Caco-2 (cell line): ENCODE data around the gene TMPRSS4. TPM values are rescaled to one million over a fixed set of nuclear protein-coding genes. Genes with fewer than 3 reads are reported as not detected.
A peak's percentile ranks its signal among the peaks of the same experiment; 100 is the strongest.

Experiments used
- BruUV-seq: library from RNA; stranded (reverse); fragments of 400-500 nt; replicated peaks from 2 replicates; lab custom pipeline; 2021; lab: Mats Ljungman, UMichigan
- CTCF ChIA-PET: fragments of 300-600 bp; sonication (Branson Sonifier 250); formaldehyde crosslinking; loops from one replicate; lab custom pipeline; 2022; ENCODE audit warnings: antibody characterized with exemption; lab: Charles Lee
- POLR2A ChIA-PET: fragments of 300-600 bp; sonication (Branson Sonifier 250); formaldehyde crosslinking; loops from one replicate; lab custom pipeline; 2022; ENCODE audit warnings: antibody characterized with exemption; lab: Charles Lee
- DNase-seq, 2 experiments: peaks; one replicate each; pipeline versions ENCODE4 v3.0.0 to v3.0.0-alpha.2; 2020 to 2022
- H3K27me3 ChIP-seq: replicated peaks from 2 replicates; pipeline ENCODE4 v1.6.0; 2011; ENCODE audit warnings: low read length; ENCODE audit not compliant: control insufficient read depth, insufficient read depth
- H3K36me3 ChIP-seq: 2 replicates; pipeline ENCODE4 v1.5.1; 2011; ENCODE audit warnings: low read length; ENCODE audit not compliant: control insufficient read depth, insufficient read depth
- H3K4me1 ChIP-seq: fragments of 250-450 bp; sonication (Bioruptor Pico); 2 replicates; pipeline ENCODE4 v1.5.1; 2020; ENCODE audit warnings: mild to moderate bottlenecking
- H3K4me3 ChIP-seq: 2 replicates; pipeline ENCODE4 v1.5.1; 2011; ENCODE audit warnings: low read depth, mild to moderate bottlenecking, control low read depth, low read length
- H3K9me3 ChIP-seq: fragments of 250-450 bp; sonication (Bioruptor Pico); 2 replicates; pipeline ENCODE4 v1.5.1; 2020; ENCODE audit warnings: mild to moderate bottlenecking, moderate library complexity
- H3K27ac Mint-ChIP-seq: one replicate; pipeline ENCODE4 v1.8.0; 2022; ENCODE audit warnings: mixed read lengths; ENCODE audit not compliant: unreplicated experiment
- H3K27me3 Mint-ChIP-seq: one replicate; pipeline ENCODE4 v1.8.0; 2022; ENCODE audit warnings: mixed read lengths; ENCODE audit not compliant: insufficient read depth, unreplicated experiment
- H3K36me3 Mint-ChIP-seq: one replicate; pipeline ENCODE4 v1.8.0; 2022; ENCODE audit warnings: mild to moderate bottlenecking, mixed read lengths; ENCODE audit not compliant: insufficient read depth, unreplicated experiment
- H3K4me1 Mint-ChIP-seq: one replicate; pipeline ENCODE4 v1.8.0; 2022; ENCODE audit warnings: low read depth, mixed read lengths; ENCODE audit not compliant: unreplicated experiment
- H3K4me3 Mint-ChIP-seq: one replicate; pipeline ENCODE4 v1.8.0; 2022; ENCODE audit warnings: mild to moderate bottlenecking, moderate library complexity, mixed read lengths; ENCODE audit not compliant: unreplicated experiment
- H3K9me3 Mint-ChIP-seq: one replicate; pipeline ENCODE4 v1.8.0; 2022; ENCODE audit warnings: mixed read lengths; ENCODE audit not compliant: unreplicated experiment
- CTCF ChIP-seq, 2 experiments: fragments of 200-600 bp in 1 of 2; IDR thresholded peaks; 1 replicate in 1 of 2; 2 replicates in 1 of 2; pipeline versions ENCODE4 v1.5.1 to v1.8.0; 2011 to 2022; ENCODE audit warnings: antibody characterized with exemption in 1 of 2, control low read depth in 1 of 2, inconsistent platforms in 1 of 2, low read depth in 1 of 2, low read length in 1 of 2, mild to moderate bottlenecking in 1 of 2, moderate library complexity in 1 of 2; ENCODE audit not compliant: insufficient read depth in 1 of 2, severe bottlenecking in 1 of 2, unreplicated experiment in 1 of 2
- intact Hi-C: fragments of 100-400 bp; cut with micrococcal nuclease; formaldehyde crosslinking; loops from one replicate; pipeline ENCODE4 v1.10.0; 2022; ENCODE audit not compliant: unreplicated experiment
- total RNA-seq: library from RNA; stranded (reverse); gene quantifications from 2 replicates; pipeline ENCODE4 v1.2.3, GENCODE V29; 2022

Gene TMPRSS4
- total RNA-seq, 1 experiment from 2014 or later: 86.4 TPM

GRCh38 chr11:118151431-118151830, 74.6 kb downstream of the TMPRSS4 start:
- intact Hi-C loops: no loop called here
- H3K36me3 ChIP-seq: no peaks in the 10 kb centered on the region
- no peak overlapping the region for H3K4me3 Mint-ChIP-seq

GRCh38 chr11:118152020-118152551, 75.2 kb downstream of the TMPRSS4 start:
- H3K27me3 ChIP-seq: peaks cover 5% of the 10 kb centered on the region

More at GRCh38 chr11:118151431-118151830, 74.6 kb downstream of the TMPRSS4 start:
- H3K36me3 Mint-ChIP-seq: no peaks in the 10 kb centered on the region
- Histone ChIP-seq H3K4me1 (0 out of 2 replicates have a peak, but pooled peaks cover 5% of the 10 kb centered on the region), H3K4me3 (no peak overlapping the region), H3K9me3 (no peaks in the 10 kb centered on the region), H3K27me3 (peaks cover 5% of the 10 kb centered on the region)
- POLR2A ChIA-PET: no interaction called here
- no peaks in the 10 kb centered on the region for H3K9me3 Mint-ChIP-seq
- H3K27me3 Mint-ChIP-seq: peaks cover 23% of the 10 kb centered on the region
- TF ChIP-seq CTCF (IDR thresholded peaks at IDR 0.05; ENCODE audit: insufficient read depth in 1 of 2, low read depth in 1 of 2, low read length in 1 of 2, severe bottlenecking in 1 of 2, unreplicated experiment in 1 of 2): no peak
- H3K4me1 Mint-ChIP-seq: no peaks in the 10 kb centered on the region
- no TSS peak for BruUV-seq
- CTCF ChIA-PET: interaction anchor here (0.9 kb wide), 1 partner anchor 20 kb away, joined by 3 read pairs; no protein-coding TSS in a partner anchor
- H3K27ac Mint-ChIP-seq: no peak overlapping the region
- no peak for DNase-seq

More at GRCh38 chr11:118152020-118152551, 75.2 kb downstream of the TMPRSS4 start:
- ChIA-PET POLR2A (interaction anchor here (0.6 kb wide), 1 partner anchor 112 kb away, joined by 4 read pairs; the partner anchor contains the start of gene MPZL2), CTCF (interaction anchor here (0.6 kb wide), 3 partner anchors 20 to 511 kb away, joined by 4 to 5 read pairs (median 4); no protein-coding TSS in a partner anchor)
- Mint-ChIP-seq H3K4me3 (peak overlapping the region; percentile 66), H3K27me3 (peaks cover 29% of the 10 kb centered on the region), H3K36me3 (no peaks in the 10 kb centered on the region), H3K27ac (no peak overlapping the region), H3K9me3 (no peaks in the 10 kb centered on the region), H3K4me1 (no peaks in the 10 kb centered on the region)
- intact Hi-C loops: no loop called here
- Histone ChIP-seq H3K9me3 (no peaks in the 10 kb centered on the region), H3K4me3 (peak overlapping the region; percentile 37), H3K36me3 (no peaks in the 10 kb centered on the region), H3K4me1 (0 out of 2 replicates have a peak, but pooled peaks cover 10% of the 10 kb centered on the region)
- no peak for DNase-seq
- no peak for TF ChIP-seq CTCF (IDR thresholded peaks at IDR 0.05; ENCODE audit: insufficient read depth in 1 of 2, low read depth in 1 of 2, low read length in 1 of 2, severe bottlenecking in 1 of 2, unreplicated experiment in 1 of 2)
- no TSS peak for BruUV-seq
